Measurements from ENCODE around the gene MAB21L2.
"Not testable (repeated sequence)": the region's sequence is repeated elsewhere in the genome, so short reads cannot be mapped to it uniquely, and the experiment has no call there.

MAB21L2 gene

DNA sequence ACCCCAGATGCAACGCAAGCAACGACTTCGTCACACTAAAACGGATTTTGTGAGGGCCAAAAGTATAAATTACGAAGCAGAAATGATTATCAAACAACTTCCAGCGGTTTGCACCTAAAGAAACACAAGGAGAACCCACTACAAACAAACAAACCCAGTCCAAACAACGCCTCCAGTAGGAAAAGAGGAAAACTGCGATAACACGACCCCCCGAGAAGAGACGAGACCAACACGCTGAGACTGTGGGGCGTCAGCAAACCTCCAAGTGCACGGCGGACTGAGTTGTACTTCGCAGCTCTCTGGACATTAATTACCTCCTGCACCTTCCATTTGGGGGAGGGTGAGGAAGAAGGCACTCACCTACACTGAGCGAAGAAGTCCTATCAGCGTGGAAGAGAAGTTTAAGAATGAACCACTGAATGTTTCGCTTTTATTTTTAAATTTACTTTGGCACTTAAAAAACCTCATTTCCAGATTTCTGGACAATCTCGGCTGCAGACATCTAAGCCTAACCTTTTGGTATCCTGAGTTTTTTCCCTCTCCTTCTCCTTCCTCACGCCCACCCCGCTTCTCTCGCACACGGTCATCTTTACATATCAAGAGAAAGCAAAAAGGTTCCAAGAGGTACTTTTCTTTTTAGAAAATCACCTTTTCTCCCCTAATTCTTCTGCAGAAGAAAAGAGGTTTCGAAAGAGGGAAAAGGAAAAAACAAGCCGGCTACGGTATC is at the start of gene MAB21L2:
MAB21L2 (plus strand) TSS at position 6 of the 727 bp plus-strand sequence. CDS start 879 bp downstream, outside the sequence.
- Histone ChIP-seq H2AFZ (ENCODE audit: low read length) (no peak within 1 kb of the TSS), H3F3A (ENCODE audit: insufficient read depth, low read length) (no peaks in the 10 kb centered on the region), H3K4me2 (ENCODE audit: low read depth, low read length) (no peak within 1 kb of the TSS), H3K9me3 (replicated peaks; ENCODE audit: insufficient read depth, low read length) (no peaks in the 10 kb centered on the region), H3K27ac (ENCODE audit: low read length) (no peak within 1 kb of the TSS), H3K4me1 (ENCODE audit: low read length) (no peaks in the 10 kb centered on the region), H3K4me3 (ENCODE audit: low read length) (no peak within 1 kb of the TSS), H4K20me1 (ENCODE audit: insufficient read depth, low read length) (no peaks in the 10 kb centered on the region), H3K79me2 (ENCODE audit: low read length) (no peaks in the 10 kb centered on the region), H3K9ac (ENCODE audit: low read length) (no peak within 1 kb of the TSS), H3K27me3 (replicated peaks; ENCODE audit: insufficient read depth, low read length) (no peaks in the 10 kb centered on the region), H3K36me3 (replicated peaks; ENCODE audit: insufficient read depth, low read length) (no peaks in the 10 kb centered on the region; the same call in 1 of the 2 replicates), H3K9me2 (replicated peaks; ENCODE audit: insufficient read depth, low read length) (no peaks in the 10 kb centered on the region)
- no peak for DNase-seq
- TF ChIP-seq, protein P1, sequence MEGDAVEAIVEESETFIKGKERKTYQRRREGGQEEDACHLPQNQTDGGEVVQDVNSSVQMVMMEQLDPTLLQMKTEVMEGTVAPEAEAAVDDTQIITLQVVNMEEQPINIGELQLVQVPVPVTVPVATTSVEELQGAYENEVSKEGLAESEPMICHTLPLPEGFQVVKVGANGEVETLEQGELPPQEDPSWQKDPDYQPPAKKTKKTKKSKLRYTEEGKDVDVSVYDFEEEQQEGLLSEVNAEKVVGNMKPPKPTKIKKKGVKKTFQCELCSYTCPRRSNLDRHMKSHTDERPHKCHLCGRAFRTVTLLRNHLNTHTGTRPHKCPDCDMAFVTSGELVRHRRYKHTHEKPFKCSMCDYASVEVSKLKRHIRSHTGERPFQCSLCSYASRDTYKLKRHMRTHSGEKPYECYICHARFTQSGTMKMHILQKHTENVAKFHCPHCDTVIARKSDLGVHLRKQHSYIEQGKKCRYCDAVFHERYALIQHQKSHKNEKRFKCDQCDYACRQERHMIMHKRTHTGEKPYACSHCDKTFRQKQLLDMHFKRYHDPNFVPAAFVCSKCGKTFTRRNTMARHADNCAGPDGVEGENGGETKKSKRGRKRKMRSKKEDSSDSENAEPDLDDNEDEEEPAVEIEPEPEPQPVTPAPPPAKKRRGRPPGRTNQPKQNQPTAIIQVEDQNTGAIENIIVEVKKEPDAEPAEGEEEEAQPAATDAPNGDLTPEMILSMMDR (IDR thresholded peaks at IDR 0.05; ENCODE audit: low read length) = no peak
- TF ChIP-seq EZH2 (optimal IDR thresholded peaks at IDR 0.05; ENCODE audit: low read depth, low read length) (no peak), EZH2phosphoT487 (IDR thresholded peaks at IDR 0.05; ENCODE audit: low read length) (no peak)

DNA sequence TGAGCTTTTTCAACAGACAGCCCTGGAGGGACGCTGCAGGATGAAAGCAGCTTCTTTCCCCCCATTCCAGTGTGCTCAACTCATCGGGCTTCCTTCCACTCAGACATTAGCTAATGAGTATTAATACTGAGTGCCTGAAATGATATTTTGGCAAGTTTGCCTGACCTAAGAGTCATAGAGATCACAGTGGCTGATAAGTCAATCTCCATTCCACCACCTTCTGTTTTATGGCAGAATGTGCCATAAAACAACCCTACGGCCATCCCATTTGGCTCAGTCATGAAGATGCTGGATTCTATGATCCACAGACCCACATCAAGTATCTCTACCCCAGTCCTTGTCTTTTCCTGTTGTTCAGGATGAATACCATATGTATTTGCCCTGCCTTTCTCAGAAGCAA is 48.3 kb upstream of the MAB21L2 start:
- H3K27ac ChIP-seq (ENCODE audit: low read length) = no peak overlapping the region
- no peak for TF ChIP-seq EZH2phosphoT487 (IDR thresholded peaks at IDR 0.05; ENCODE audit: low read length)
- no peaks in the 10 kb centered on the region for H3K4me1 ChIP-seq (ENCODE audit: low read length)
- no peak for DNase-seq
- no peak overlapping the region for H3K4me2 ChIP-seq (ENCODE audit: low read depth, low read length)
- no peak overlapping the region for H2AFZ ChIP-seq (ENCODE audit: low read length)
- H3K9me3 ChIP-seq (replicated peaks; ENCODE audit: insufficient read depth, low read length) = no peaks in the 10 kb centered on the region
- H3K36me3 ChIP-seq (replicated peaks; ENCODE audit: insufficient read depth, low read length) = no peaks in the 10 kb centered on the region
- no peak overlapping the region for H3K4me3 ChIP-seq (ENCODE audit: low read length)
- H4K20me1 ChIP-seq (ENCODE audit: insufficient read depth, low read length) = no peaks in the 10 kb centered on the region
- H3K79me2 ChIP-seq (ENCODE audit: low read length) = no peaks in the 10 kb centered on the region
- no peak overlapping the region for H3K9ac ChIP-seq (ENCODE audit: low read length)
- no peaks in the 10 kb centered on the region for H3F3A ChIP-seq (ENCODE audit: insufficient read depth, low read length)
- no peaks in the 10 kb centered on the region for H3K9me2 ChIP-seq (replicated peaks; ENCODE audit: insufficient read depth, low read length)
- H3K27me3 ChIP-seq (replicated peaks; ENCODE audit: insufficient read depth, low read length) = no peaks in the 10 kb centered on the region

DNA sequence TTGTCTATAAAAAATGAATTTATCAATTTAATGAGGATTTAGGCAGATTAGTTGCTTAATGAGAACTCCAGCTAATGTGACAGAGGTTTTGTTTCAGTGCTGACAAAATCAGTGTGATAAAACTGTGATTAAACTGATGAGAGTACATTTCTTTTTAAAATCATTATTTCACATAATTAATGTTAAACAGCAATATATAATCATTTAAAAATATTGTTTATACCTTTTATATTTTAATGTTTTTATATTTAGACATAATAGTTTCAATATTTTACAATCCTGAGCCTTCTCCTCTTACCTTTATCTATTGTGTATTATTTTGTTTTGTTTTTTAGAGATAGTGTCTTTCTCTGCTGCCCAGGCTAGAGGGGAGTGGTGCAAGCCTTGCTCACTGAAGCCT is 47.1 kb upstream of the MAB21L2 start:
- Histone ChIP-seq H3K4me1 (ENCODE audit: low read length) (no peaks in the 10 kb centered on the region), H3K9ac (ENCODE audit: low read length) (no peak overlapping the region), H3K9me3 (replicated peaks; ENCODE audit: insufficient read depth, low read length) (no peaks in the 10 kb centered on the region), H3K27me3 (replicated peaks; ENCODE audit: insufficient read depth, low read length) (no peaks in the 10 kb centered on the region), H4K20me1 (ENCODE audit: insufficient read depth, low read length) (no peaks in the 10 kb centered on the region), H3K27ac (ENCODE audit: low read length) (no peak overlapping the region), H3F3A (ENCODE audit: insufficient read depth, low read length) (no peaks in the 10 kb centered on the region), H3K79me2 (ENCODE audit: low read length) (no peaks in the 10 kb centered on the region), H3K9me2 (replicated peaks; ENCODE audit: insufficient read depth, low read length) (no peaks in the 10 kb centered on the region), H2AFZ (ENCODE audit: low read length) (no peak overlapping the region), H3K36me3 (replicated peaks; ENCODE audit: insufficient read depth, low read length) (no peaks in the 10 kb centered on the region), H3K4me3 (ENCODE audit: low read length) (no peak overlapping the region), H3K4me2 (ENCODE audit: low read depth, low read length) (no peak overlapping the region)
- DNase-seq = no peak
- TF ChIP-seq EZH2 (optimal IDR thresholded peaks at IDR 0.05; ENCODE audit: low read depth, low read length) = no peak
- no peak for TF ChIP-seq EZH2phosphoT487 (IDR thresholded peaks at IDR 0.05; ENCODE audit: low read length)
- TF ChIP-seq, protein P1 (IDR thresholded peaks at IDR 0.05; ENCODE audit: low read length) = no peak

DNA sequence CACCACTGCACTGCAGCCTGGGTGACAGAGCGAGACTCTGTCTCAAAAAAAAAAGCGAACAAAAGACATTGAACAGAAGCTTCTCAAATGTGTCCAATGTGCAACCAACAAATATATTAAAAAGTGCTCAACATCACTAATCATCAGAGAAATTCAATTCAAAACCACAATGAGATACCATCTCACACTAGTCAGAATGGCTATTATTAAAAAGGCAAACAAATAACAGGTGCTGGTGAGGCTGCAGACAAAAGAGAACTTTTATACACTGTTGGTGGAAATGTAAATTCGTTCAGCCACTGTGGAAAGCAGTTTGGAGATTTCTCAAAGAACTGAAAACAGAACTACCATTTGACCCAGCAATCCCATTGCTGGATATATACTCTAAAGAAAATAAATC is 44.0 kb upstream of the MAB21L2 start:
- not testable (repeated sequence) for H3K9me2 ChIP-seq (replicated peaks; ENCODE audit: insufficient read depth, low read length); H3K9ac ChIP-seq (ENCODE audit: low read length); DNase-seq; H3K4me2 ChIP-seq (ENCODE audit: low read depth, low read length); H3K36me3 ChIP-seq (replicated peaks; ENCODE audit: insufficient read depth, low read length); H3K79me2 ChIP-seq (ENCODE audit: low read length); H3F3A ChIP-seq (ENCODE audit: insufficient read depth, low read length); H3K27me3 ChIP-seq (replicated peaks; ENCODE audit: insufficient read depth, low read length); H2AFZ ChIP-seq (ENCODE audit: low read length); H3K4me1 ChIP-seq (ENCODE audit: low read length); H3K9me3 ChIP-seq (replicated peaks; ENCODE audit: insufficient read depth, low read length); H4K20me1 ChIP-seq (ENCODE audit: insufficient read depth, low read length); H3K4me3 ChIP-seq (ENCODE audit: low read length); H3K27ac ChIP-seq (ENCODE audit: low read length)

Data from MM.1S (cell line).